HG03196 (cell line): ENCODE results near the gene TSPAN18.

Source experiments
- ATAC-seq: cut with Tn5 transposase; IDR thresholded peaks from one replicate; pipeline ENCODE4 v1.9.1; 2021; ENCODE audit not compliant: unreplicated experiment

The TSPAN18 gene

GRCh38 chr11:44971185-44971584, 244.4 kb downstream of the TSPAN18 start:
- no peak for ATAC-seq

GRCh38 chr11:44972746-44973435, 246.1 kb downstream of the TSPAN18 start:
- no peak for ATAC-seq

- no peak for ATAC-seq
Observed at GRCh38 chr11:44973632-44974401, 247.1 kb downstream of the TSPAN18 start.

- ATAC-seq, result no peak
Observed at GRCh38 chr11:44974402-44975000, 247.7 kb downstream of the TSPAN18 start.

GRCh38 chr11:44976576-44976975, 249.8 kb downstream of the TSPAN18 start:
- ATAC-seq, result no peak

GRCh38 chr11:44977493-44977984, 250.8 kb downstream of the TSPAN18 start:
- no peak for ATAC-seq

- no peak for ATAC-seq
Observed at GRCh38 chr11:44978274-44978960, 251.7 kb downstream of the TSPAN18 start.

GRCh38 chr11:44978961-44979331, 252.2 kb downstream of the TSPAN18 start:
- ATAC-seq, result no peak

GRCh38 chr11:44979543-44980399, 253.0 kb downstream of the TSPAN18 start:
- ATAC-seq, result no peak

GRCh38 chr11:44980533-44981427, 254.0 kb downstream of the TSPAN18 start:
- ATAC-seq, result no peak
